ENCODE data around the gene SNRPA. TPM values are rescaled to one million over a fixed set of nuclear protein-coding genes. Genes with fewer than 3 reads are reported as not detected.

The SNRPA gene
- total RNA-seq, 4 donors from 2014 or later = 47.3 to 69.1 (median 57.6) TPM

- no peak for TF ChIP-seq POLR2AphosphoS5 (IDR thresholded peaks at IDR 0.05)
- TF ChIP-seq EP300 (IDR thresholded peaks at IDR 0.05) = no peak
- no peak for TF ChIP-seq CTCF (IDR thresholded peaks at IDR 0.05)
- TF ChIP-seq POLR2A (IDR thresholded peaks at IDR 0.05; ENCODE audit: low read depth) = no peak
- no peak for DNase-seq (ENCODE audit: extremely low spot score)
- H3K4me3 ChIP-seq = no peak overlapping the region
Observed at GRCh38 chr19:40804783-40805242, 53.8 kb downstream of the SNRPA start.

GRCh38 chr19:40805258-40805868, 54.4 kb downstream of the SNRPA start:
- intact Hi-C loops (cut with DNase I) = no loop called here
- DNase-seq (ENCODE audit: extremely low spot score) = no peak
- H3K4me1 ChIP-seq = peaks cover 95 to 100% (median 99%) of the 10 kb centered on the region in 4 donors
- H3K27me3 ChIP-seq = no peaks in the 10 kb centered on the region
- no peak overlapping the region for H3K4me3 ChIP-seq
- WGBS = no CpG with 5 or more reads among the region's 2 CpGs
- peaks cover 10 to 55% (median 44%) of the 10 kb centered on the region in 4 donors for H3K36me3 ChIP-seq
- TF ChIP-seq POLR2AphosphoS5 (IDR thresholded peaks at IDR 0.05) = no peak
- TF ChIP-seq POLR2A (IDR thresholded peaks at IDR 0.05; ENCODE audit: low read depth) = no peak
- TF ChIP-seq EP300 (IDR thresholded peaks at IDR 0.05) = no peak
- TF ChIP-seq CTCF (IDR thresholded peaks at IDR 0.05) = no peak
- peak overlapping the region; percentile 78 to 99 (median 96) for H3K27ac ChIP-seq (replicated peaks in 1 of 4)
- H3K9me3 ChIP-seq = no peaks in the 10 kb centered on the region

More at GRCh38 chr19:40804783-40805242, 53.8 kb downstream of the SNRPA start:
- Histone ChIP-seq H3K27ac (replicated peaks in 1 of 4) (peak overlapping the region; percentile 78 to 99 (median 96)), H3K36me3 (peaks cover 10 to 56% (median 46%) of the 10 kb centered on the region in 4 donors), H3K4me1 (peaks cover 95 to 99% (median 99%) of the 10 kb centered on the region in 4 donors), H3K9me3 (no peaks in the 10 kb centered on the region), H3K27me3 (no peaks in the 10 kb centered on the region)
- intact Hi-C loops (cut with DNase I) = loop anchor here (5.0 kb wide), 1 partner anchor 143 kb away; no protein-coding TSS in a partner anchor
- 65% methylated on average over 7 of the region's 7 CpGs for WGBS

- intact Hi-C loops (cut with DNase I) = no loop called here
- peak overlapping the region; percentile 10 to 43 (median 27) for H3K4me3 ChIP-seq
Observed at GRCh38 chr19:40806423-40807146, 55.6 kb downstream of the SNRPA start.

More at GRCh38 chr19:40806423-40807146, 55.6 kb downstream of the SNRPA start:
- DNase-seq (ENCODE audit: extremely low spot score) = peak; percentile 96
- Histone ChIP-seq H3K27me3 (no peaks in the 10 kb centered on the region), H3K36me3 (peaks cover 5 to 43% (median 34%) of the 10 kb centered on the region in 4 donors), H3K9me3 (no peaks in the 10 kb centered on the region), H3K4me1 (peaks cover 91 to 95% (median 93%) of the 10 kb centered on the region in 4 donors), H3K27ac (replicated peaks in 1 of 4) (peak overlapping the region; percentile 78 to 99 (median 96))
- TF ChIP-seq POLR2A (IDR thresholded peaks at IDR 0.05; ENCODE audit: low read depth) (no peak), EP300 (IDR thresholded peaks at IDR 0.05) (peak; percentile 24), POLR2AphosphoS5 (IDR thresholded peaks at IDR 0.05) (peak; percentile 73 to 80), CTCF (IDR thresholded peaks at IDR 0.05) (peak; percentile 79 to 96 (median 83))
- WGBS = 20% methylated on average over 26 of the region's 26 CpGs

Measured in esophagus muscularis mucosa (tissue), 4 donors.